Measurements from ENCODE around the gene MTSS2. TPM values are rescaled to one million over a fixed set of nuclear protein-coding genes. Genes with fewer than 3 reads are reported as not detected.
A peak's percentile ranks its signal among the peaks of the same experiment; 100 is the strongest.

The MTSS2 gene
- total and polyA plus RNA-seq, 8 donors = 5.8 to 50.7 (median 21.2) TPM

- H3K36me3 ChIP-seq = peaks cover 0 to 36% (median 9%) of the 10 kb centered on the region in 4 donors
- TF ChIP-seq EP300 (IDR thresholded peaks at IDR 0.05) (no peak), CTCF (IDR thresholded peaks at IDR 0.05) (no peak), POLR2A (IDR thresholded peaks at IDR 0.05) (no peak), POLR2AphosphoS5 (IDR thresholded peaks at IDR 0.05) (peak in 2 of 3 donors; percentile 57 to 76)
- intact Hi-C loops (cut with DNase I; ENCODE audit: low total_unique reads) = no loop called here
- H3K9me3 ChIP-seq = no peaks in the 10 kb centered on the region
- no peak overlapping the region for H3K4me3 ChIP-seq
- peak; percentile 41 to 89 for DNase-seq
- H3K27me3 ChIP-seq = no peaks in the 10 kb centered on the region
- H3K27ac ChIP-seq = peak overlapping the region; percentile 7 to 89 (median 84)
- H3K4me1 ChIP-seq = peaks cover 16 to 61% (median 40%) of the 10 kb centered on the region in 4 donors
- WGBS, 5 donors = 56 to 75% (median 69%) methylated on average over 13 to 23 of the region's 23 CpGs
Measured at GRCh38 chr16:70715055-70715858, 29.4 kb upstream of the MTSS2 start.

GRCh38 chr16:70714581-70715054, 28.8 kb upstream of the MTSS2 start:
- intact Hi-C loops (cut with DNase I; ENCODE audit: low total_unique reads) = no loop called here
- Histone ChIP-seq H3K36me3 (peaks cover 0 to 31% (median 2%) of the 10 kb centered on the region in 4 donors), H3K27ac (peak overlapping the region; percentile 7 to 89 (median 84)), H3K9me3 (no peaks in the 10 kb centered on the region), H3K27me3 (no peaks in the 10 kb centered on the region), H3K4me1 (peaks cover 23 to 67% (median 43%) of the 10 kb centered on the region in 4 donors), H3K4me3 (no peak overlapping the region)
- WGBS, 5 donors = 65 to 91% (median 86%) methylated on average over 9 to 10 of the region's 10 CpGs
- DNase-seq = peak in 1 of 2 donors; percentile 12
- TF ChIP-seq POLR2AphosphoS5 (IDR thresholded peaks at IDR 0.05) (no peak), CTCF (IDR thresholded peaks at IDR 0.05) (no peak), EP300 (IDR thresholded peaks at IDR 0.05) (no peak), POLR2A (IDR thresholded peaks at IDR 0.05) (no peak)

- Histone ChIP-seq H3K36me3 (peaks cover 0 to 27% (median under 1%) of the 10 kb centered on the region in 4 donors), H3K27me3 (no peaks in the 10 kb centered on the region), H3K4me3 (no peak overlapping the region), H3K27ac (peak overlapping the region in 4 of 5 donors; percentile 73 to 89 (median 86)), H3K9me3 (no peaks in the 10 kb centered on the region), H3K4me1 (peaks cover 25 to 73% (median 47%) of the 10 kb centered on the region in 4 donors)
- WGBS, 5 donors = 85 to 95% (median 94%) methylated on average over 7 to 10 of the region's 10 CpGs
- TF ChIP-seq EP300 (IDR thresholded peaks at IDR 0.05) (no peak), CTCF (IDR thresholded peaks at IDR 0.05) (no peak), POLR2AphosphoS5 (IDR thresholded peaks at IDR 0.05) (no peak)
- no peak for DNase-seq
- intact Hi-C loops (cut with DNase I; ENCODE audit: low total_unique reads) = no loop called here
Measured at GRCh38 chr16:70713824-70714223, 28.0 kb upstream of the MTSS2 start.

- Histone ChIP-seq H3K4me3 (no peak overlapping the region), H3K4me1 (peaks cover 25 to 78% (median 49%) of the 10 kb centered on the region in 4 donors), H3K27ac (peak overlapping the region in 2 of 5 donors; percentile 89), H3K9me3 (no peaks in the 10 kb centered on the region), H3K27me3 (no peaks in the 10 kb centered on the region), H3K36me3 (peaks cover 0 to 23% (median 5%) of the 10 kb centered on the region in 4 donors)
- no peak for DNase-seq
- WGBS, 5 donors = 66 to 89% (median 78%) methylated on average over 5 of the region's 5 CpGs
- intact Hi-C loops (cut with DNase I; ENCODE audit: low total_unique reads) = no loop called here
- TF ChIP-seq CTCF (IDR thresholded peaks at IDR 0.05) (no peak), POLR2A (IDR thresholded peaks at IDR 0.05) (no peak), POLR2AphosphoS5 (IDR thresholded peaks at IDR 0.05) (no peak), EP300 (IDR thresholded peaks at IDR 0.05) (no peak)
Measured at GRCh38 chr16:70713342-70713741, 27.5 kb upstream of the MTSS2 start.

Data from stomach (tissue), 9 donors.